SK-N-SH treated with all-trans-retinoic acid at 6 μM for 48 hours (cell line): ENCODE results near the gene C1QL2.

ENCODE experiments used
- ATAC-seq: fragments of 200-7000 bp; cut with Tn5 transposase; 3 replicates; pipeline ENCODE4 v1.9.1; 2020; ENCODE audit warnings: mild to moderate bottlenecking, moderate library complexity
- ARNTL ChIP-seq: fragments of 450-650 bp; formaldehyde crosslinking; IDR thresholded peaks from 2 replicates; pipeline ENCODE4 v1.5.0; 2020; ENCODE audit warnings: low read depth, mild to moderate bottlenecking, moderate library complexity, borderline replicate concordance
- CREB5 ChIP-seq: fragments of 250-450 bp; sonication (Bioruptor Pico); IDR thresholded peaks from 2 replicates; pipeline ENCODE4 v1.5.1; 2020; ENCODE audit warnings: low read depth, mild to moderate bottlenecking, moderate library complexity
- CSRNP3 ChIP-seq: fragments of 250-450 bp; sonication (Bioruptor Pico); IDR thresholded peaks from 2 replicates; pipeline ENCODE4 v1.5.1; 2021; ENCODE audit warnings: mild to moderate bottlenecking, moderate library complexity
- ESRRG ChIP-seq: fragments of 250-450 bp; sonication (Bioruptor Pico); IDR thresholded peaks from 2 replicates; pipeline ENCODE4 v1.6.1; 2021; ENCODE audit warnings: mild to moderate bottlenecking
- GLIS3 ChIP-seq: fragments of 250-450 bp; sonication (Bioruptor Pico); IDR thresholded peaks from 2 replicates; pipeline ENCODE4 v1.5.0; 2020; ENCODE audit warnings: mild to moderate bottlenecking, moderate library complexity
- ISL1 ChIP-seq: fragments of 250-450 bp; sonication (Bioruptor Pico); IDR thresholded peaks from 2 replicates; pipeline ENCODE4 v2.1.2; 2022; ENCODE audit warnings: mild to moderate bottlenecking, moderate library complexity
- PATZ1 ChIP-seq: fragments of 250-450 bp; sonication (Bioruptor Pico); IDR thresholded peaks from 2 replicates; pipeline ENCODE4 v1.8.0; 2020; ENCODE audit warnings: mild to moderate bottlenecking, moderate library complexity, borderline replicate concordance
- POU6F1 ChIP-seq: fragments of 250-450 bp; sonication (Bioruptor Pico); IDR thresholded peaks from 2 replicates; pipeline ENCODE4 v1.8.0; 2021; ENCODE audit warnings: low read depth, mild to moderate bottlenecking, moderate library complexity, borderline replicate concordance
- PPARA ChIP-seq: fragments of 250-450 bp; sonication (Bioruptor Pico); IDR thresholded peaks from 2 replicates; pipeline ENCODE4 v1.5.0; 2020; ENCODE audit warnings: mild to moderate bottlenecking, borderline replicate concordance
- SNAI2 ChIP-seq: fragments of 250-450 bp; sonication (Bioruptor Pico); IDR thresholded peaks from 2 replicates; pipeline ENCODE4 v1.5.0; 2020; ENCODE audit warnings: mild to moderate bottlenecking, moderate library complexity
- ZC3H10 ChIP-seq: fragments of 250-450 bp; sonication (Bioruptor Pico); IDR thresholded peaks from 2 replicates; pipeline ENCODE4 v1.5.1; 2021; ENCODE audit warnings: mild to moderate bottlenecking, moderate library complexity
- ZFP3 ChIP-seq: fragments of 250-450 bp; sonication (Bioruptor Pico); IDR thresholded peaks from 2 replicates; pipeline ENCODE4 v1.5.0; 2020; ENCODE audit warnings: mild to moderate bottlenecking, moderate library complexity
- ZFP30 ChIP-seq: fragments of 450-650 bp; formaldehyde crosslinking; IDR thresholded peaks from 2 replicates; pipeline ENCODE4 v1.5.0; 2022; ENCODE audit warnings: mild to moderate bottlenecking, moderate library complexity
- ZNF70 ChIP-seq: fragments of 450-650 bp; formaldehyde crosslinking; IDR thresholded peaks from 2 replicates; pipeline ENCODE4 v1.5.0; 2020; ENCODE audit warnings: mild to moderate bottlenecking, moderate library complexity
- ZNF8 ChIP-seq: fragments of 450-650 bp; formaldehyde crosslinking; IDR thresholded peaks from 2 replicates; pipeline ENCODE4 v1.5.0; 2020; ENCODE audit warnings: mild to moderate bottlenecking, moderate library complexity

Gene C1QL2

GRCh38 chr2:119158563-119159347 lies at the start of gene C1QL2:
Gene C1QL2, minus strand, starts transcription at chr2:119158751. Its CDS starts 482 bp downstream, at chr2:119158269.
- ATAC-seq = no peak; the same call in 2 of the 3 replicates
- TF ChIP-seq CREB5 (CRISPR knock-in tag) (no peak), PPARA (CRISPR knock-in tag) (no peak), SNAI2 (CRISPR knock-in tag) (no peak)

- no peak for ATAC-seq
- TF ChIP-seq ARNTL (CRISPR knock-in tag) = no peak
- no peak for TF ChIP-seq ZFP3 (CRISPR knock-in tag)
- TF ChIP-seq CREB5 (CRISPR knock-in tag) = no peak
- no peak for TF ChIP-seq ZNF70 (CRISPR knock-in tag)
- no peak for TF ChIP-seq GLIS3 (CRISPR knock-in tag)
- TF ChIP-seq ISL1 (CRISPR knock-in tag) = no peak
- no peak for TF ChIP-seq ZNF8
- TF ChIP-seq ESRRG = no peak
- no peak for TF ChIP-seq PPARA (CRISPR knock-in tag)
- no peak for TF ChIP-seq ZFP30 (CRISPR knock-in tag)
These were observed 48.9 kb upstream of the C1QL2 start for GRCh38 chr2:119207447-119207846.

- TF ChIP-seq ZFP3 (CRISPR knock-in tag) (no peak), ARNTL (CRISPR knock-in tag) (no peak), CSRNP3 (CRISPR knock-in tag) (no peak), SNAI2 (CRISPR knock-in tag) (no peak), GLIS3 (CRISPR knock-in tag) (no peak), CREB5 (CRISPR knock-in tag) (no peak)
- TF ChIP-seq, all 23 proteins: peak for 0
- ATAC-seq = no peak
These were observed 47.6 kb upstream of the C1QL2 start for GRCh38 chr2:119206201-119206600.

- no peak for ATAC-seq
- no peak for TF ChIP-seq ZC3H10 (CRISPR knock-in tag)
- TF ChIP-seq ZFP3 (CRISPR knock-in tag) = no peak
- no peak for TF ChIP-seq ESRRG
- TF ChIP-seq ZNF70 (CRISPR knock-in tag) = no peak
- no peak for TF ChIP-seq ISL1 (CRISPR knock-in tag)
- no peak for TF ChIP-seq POU6F1 (CRISPR knock-in tag)
- no peak for TF ChIP-seq ARNTL (CRISPR knock-in tag)
- no peak for TF ChIP-seq PATZ1 (CRISPR knock-in tag)
- TF ChIP-seq, all 23 proteins: peak for 0
These were observed 46.6 kb upstream of the C1QL2 start for GRCh38 chr2:119205001-119205706.
